HG02973 (cell line): ENCODE data around the gene TBC1D22A.

Experiments
- ATAC-seq: cut with Tn5 transposase; IDR thresholded peaks from one replicate; pipeline ENCODE4 v1.9.1; 2021; ENCODE audit warnings: moderate library complexity; ENCODE audit not compliant: unreplicated experiment

The TBC1D22A gene

DNA sequence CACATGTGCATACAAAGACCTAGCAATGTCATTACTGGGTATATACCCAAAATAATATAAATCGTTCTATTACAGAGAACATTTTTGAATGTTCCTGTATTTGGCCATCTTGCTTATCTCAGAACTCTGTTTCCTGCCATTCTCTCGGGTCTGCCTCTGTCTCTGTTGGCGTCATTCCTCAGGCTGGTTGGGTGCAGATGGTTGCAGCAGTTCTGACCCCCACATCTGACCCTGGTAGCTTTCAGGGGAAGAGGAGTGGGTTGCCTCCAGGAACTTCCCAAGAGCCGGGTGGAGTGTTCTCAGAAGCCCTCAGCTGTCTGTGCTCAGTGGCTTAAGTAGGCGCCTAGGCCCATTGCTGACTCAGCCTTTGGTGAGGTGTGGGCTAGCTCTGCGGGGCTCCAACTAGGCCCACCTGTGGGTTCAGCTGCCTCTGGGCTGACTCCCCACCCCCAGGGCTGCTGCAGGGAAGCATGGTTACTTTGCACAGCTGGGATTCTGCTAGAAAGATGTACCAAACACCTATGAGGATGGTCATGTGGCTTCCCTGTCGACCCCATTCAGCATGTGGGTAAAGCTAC is 114.0 kb downstream of the TBC1D22A start:
- ATAC-seq = no peak

GRCh38 chr22:46878191-46878948 is 115.9 kb downstream of the TBC1D22A start:
- ATAC-seq = no peak

DNA sequence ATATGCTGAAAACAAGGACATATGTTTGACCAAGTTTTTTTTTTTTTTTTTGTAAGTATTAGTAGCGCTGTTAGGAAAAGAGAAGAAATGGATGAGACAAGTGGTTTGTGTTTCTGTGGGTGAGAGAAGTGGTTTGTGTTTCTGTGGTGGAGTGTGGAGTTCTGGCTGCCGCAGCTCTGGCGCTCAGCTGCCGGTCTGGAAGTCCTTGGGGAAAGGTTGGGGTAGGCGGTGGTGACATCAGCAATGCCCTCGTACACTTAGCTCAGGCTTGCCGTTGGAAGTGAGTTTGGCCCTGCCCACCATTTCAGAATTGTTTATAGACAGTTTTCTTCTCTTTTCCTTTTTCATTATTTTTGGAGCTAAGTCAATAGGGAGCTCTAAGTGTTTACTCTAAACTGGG is 116.6 kb downstream of the TBC1D22A start:
- ATAC-seq = no peak

DNA sequence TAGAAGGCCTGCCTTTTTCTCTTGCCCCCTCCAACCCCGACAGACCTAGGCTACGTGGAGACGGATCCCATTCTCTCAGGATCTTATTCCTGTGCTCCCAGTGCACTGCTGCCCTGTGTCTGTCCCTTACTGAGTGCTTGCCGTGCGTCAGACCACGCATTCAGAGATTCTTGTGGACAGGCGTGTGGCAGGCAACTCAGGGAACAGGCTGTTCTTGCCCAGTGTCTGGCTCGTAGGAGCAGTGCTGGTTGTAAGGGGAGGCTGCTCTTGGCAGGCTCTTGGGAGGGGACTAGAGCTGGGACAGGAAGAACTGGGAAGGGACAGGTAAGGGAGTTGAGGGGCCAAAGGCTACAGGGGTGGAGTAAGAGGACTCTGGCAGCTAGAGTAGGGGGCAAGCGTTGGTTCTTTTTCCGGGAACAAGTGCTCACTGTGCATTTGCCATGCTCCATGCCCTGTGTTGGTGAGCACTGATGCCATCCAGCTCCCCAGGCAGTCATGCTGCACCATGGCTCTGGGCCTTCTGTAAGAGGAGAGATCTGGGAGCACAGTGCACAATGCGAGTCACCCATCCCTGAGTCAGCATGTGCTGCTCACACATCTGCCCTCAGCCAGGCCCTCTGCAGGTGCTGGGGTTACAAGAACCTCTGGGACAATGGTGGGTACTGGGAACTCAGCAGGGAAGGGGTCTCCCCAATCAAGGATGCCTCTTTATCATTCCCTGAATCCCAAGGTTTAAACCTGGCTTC is 119.1 kb downstream of the TBC1D22A start:
- no peak for ATAC-seq

DNA sequence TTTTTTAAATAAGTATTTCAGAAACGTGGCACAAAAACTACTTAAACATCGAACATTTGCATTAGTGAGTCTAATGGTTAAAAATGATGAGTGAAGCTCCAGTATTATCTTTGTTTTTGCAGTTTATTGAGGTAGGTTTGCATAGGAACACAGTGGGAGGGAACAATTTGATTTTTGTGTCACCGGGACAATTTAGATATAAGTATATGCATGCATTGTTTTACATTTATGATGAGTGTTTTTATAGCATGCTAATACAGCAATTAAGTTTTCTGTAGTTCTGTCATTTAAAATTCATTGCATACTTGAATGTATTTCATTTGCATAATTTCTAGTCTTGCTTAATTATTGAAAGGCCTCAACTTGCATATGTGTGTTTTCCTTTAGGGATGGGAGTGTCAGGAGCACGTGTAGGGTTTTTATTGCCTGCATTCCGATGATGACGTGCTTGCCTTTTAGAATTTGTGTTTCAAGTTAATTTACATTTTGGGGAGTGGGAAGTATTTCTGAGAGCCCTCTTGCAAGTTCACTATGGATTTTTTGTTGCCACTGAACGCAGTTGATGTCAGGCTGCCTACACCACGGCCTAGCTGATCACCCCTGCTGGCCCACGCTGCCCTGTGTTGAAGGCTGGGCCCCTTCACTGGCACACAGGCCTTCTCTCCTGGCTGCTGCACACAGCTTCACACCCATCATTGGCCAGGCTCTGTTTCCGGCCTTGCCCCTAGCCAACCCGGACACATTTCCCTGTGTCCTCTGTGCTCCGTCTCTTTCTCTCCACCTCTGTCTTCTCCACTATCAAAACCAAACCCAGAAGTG is 120.9 kb downstream of the TBC1D22A start:
- no peak for ATAC-seq

GRCh38 chr22:46884365-46884764 is 121.9 kb downstream of the TBC1D22A start:
- no peak for ATAC-seq

DNA sequence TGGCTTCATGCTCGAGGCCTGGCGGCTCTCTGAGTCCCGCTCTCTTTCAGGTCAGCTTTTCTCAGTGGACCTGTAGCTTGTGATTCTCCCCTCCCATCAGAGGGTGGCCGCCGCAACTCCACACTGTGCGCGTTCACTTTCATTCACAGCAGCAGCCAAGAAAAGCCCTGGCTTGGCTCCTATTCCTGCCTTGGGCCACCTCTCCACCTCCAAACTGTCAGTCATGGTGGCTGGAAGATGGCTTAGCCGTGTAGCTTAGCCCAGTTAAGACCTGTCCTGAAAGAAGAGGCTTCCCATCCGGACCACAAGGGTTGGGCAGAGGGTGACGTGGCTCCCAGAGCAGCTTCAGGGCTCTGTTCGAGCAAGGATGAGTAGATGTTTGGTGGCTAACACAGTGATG is 125.5 kb downstream of the TBC1D22A start:
- no peak for ATAC-seq

DNA sequence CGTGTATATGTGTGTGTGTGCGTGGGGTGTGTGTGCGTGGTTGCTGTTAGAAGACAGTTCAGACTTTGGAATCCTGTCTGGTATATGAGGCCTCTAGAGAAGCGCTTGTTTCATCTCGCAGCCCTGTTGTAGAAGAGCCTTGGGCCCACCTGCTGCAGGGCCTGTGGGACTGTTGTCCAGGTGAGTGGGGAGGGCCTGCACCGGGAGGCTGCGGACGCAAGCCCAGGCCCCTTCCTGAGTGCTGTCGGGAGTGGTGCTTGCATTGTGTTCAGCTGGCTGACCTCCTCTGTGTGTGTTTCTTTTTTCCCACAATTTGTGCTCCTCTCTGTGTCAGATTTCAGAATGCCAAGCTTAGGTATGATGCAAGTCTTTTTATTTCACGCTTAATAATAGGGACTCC is 128.4 kb downstream of the TBC1D22A start:
- ATAC-seq = no peak

DNA sequence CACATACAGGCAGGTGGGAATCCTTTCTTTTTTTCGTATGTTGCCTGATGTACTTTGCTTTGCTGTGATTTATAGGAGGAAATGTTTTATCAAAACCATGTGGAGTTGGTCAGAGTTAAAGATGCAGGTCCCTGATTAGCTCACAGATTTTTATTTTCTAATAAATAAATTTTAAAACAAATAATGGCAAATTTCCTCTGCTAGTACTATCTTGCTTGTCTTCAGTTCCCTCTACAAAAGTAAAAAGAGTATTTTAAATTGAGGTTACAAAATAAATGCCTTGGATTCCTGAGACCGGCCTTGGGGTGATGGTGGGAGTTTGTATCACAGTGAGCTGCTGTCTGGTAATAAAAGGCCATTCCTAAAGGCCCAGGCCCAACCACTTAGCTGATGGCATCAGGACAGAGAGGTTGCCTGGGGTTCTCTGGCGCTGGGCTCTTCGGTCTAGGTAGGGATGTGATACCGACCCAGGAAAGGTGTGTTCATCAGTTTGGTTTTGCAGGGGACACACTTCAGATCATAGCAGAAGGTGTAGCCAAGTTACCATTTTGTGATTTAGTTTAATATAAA is 129.0 kb downstream of the TBC1D22A start:
- no peak for ATAC-seq

- no peak for ATAC-seq
Measured at GRCh38 chr22:46892866-46893265, 130.4 kb downstream of the TBC1D22A start.

- ATAC-seq = no peak
Measured at GRCh38 chr22:46893281-46894020, 131.0 kb downstream of the TBC1D22A start.

GRCh38 chr22:46894081-46894671 is 131.7 kb downstream of the TBC1D22A start:
- ATAC-seq = no peak

DNA sequence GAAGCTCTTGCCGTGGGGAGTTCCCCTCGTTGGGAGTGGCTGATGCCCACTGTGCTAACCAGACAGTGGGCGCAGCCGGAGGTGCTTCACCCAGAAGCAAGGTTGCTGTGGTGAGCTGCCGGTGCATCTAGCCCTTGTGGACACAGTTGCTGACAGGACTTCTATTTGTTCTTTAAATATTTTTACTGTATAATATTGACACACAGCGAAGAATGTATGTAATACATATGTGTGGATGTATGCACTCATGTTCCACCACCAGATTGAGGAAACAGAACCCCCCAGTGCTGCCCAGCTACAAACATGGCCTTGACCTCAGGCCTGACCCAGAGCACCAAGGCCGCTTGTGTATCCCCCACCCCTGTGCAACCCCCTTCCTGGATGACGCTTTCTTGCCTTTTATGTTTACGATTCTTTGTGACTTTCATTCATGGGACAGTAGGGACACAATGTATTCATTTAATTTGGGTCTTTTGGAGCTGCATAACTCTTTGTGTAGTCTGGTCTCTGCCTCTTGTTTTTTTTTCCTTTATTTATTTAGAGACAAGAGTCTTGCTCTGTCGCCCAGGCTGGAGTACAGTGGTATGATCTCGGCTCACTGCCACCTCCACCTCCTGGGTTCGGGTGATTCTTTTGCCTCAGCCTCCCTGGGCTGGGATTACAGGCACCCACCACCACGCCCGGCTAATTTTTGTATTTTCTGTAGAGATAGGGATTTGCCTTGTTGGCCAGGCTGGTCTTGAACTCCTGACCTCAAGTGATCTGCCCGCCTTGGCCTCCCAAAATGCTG is 132.6 kb downstream of the TBC1D22A start:
- no peak for ATAC-seq

DNA sequence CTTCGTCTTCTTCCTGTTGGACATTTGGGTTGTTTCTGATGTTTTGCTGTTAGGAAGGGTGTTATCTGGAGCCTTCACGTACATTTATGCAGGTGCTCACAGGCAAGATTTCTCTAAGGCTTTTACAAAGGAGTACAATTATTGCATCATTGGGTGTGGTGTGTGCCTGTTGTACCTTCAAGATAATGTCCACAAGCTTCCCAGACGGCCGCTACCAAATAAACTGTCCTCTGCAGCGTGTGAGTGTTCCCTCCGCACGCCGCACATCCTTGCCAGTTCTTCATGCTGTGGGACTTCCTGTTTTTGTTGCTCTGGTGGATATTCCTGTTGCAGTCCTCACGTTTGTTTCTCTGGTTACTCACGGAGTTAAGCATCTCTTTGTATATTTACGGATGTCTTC is 133.3 kb downstream of the TBC1D22A start:
- ATAC-seq = no peak

GRCh38 chr22:46896166-46896565 is 133.7 kb downstream of the TBC1D22A start:
- ATAC-seq = no peak

DNA sequence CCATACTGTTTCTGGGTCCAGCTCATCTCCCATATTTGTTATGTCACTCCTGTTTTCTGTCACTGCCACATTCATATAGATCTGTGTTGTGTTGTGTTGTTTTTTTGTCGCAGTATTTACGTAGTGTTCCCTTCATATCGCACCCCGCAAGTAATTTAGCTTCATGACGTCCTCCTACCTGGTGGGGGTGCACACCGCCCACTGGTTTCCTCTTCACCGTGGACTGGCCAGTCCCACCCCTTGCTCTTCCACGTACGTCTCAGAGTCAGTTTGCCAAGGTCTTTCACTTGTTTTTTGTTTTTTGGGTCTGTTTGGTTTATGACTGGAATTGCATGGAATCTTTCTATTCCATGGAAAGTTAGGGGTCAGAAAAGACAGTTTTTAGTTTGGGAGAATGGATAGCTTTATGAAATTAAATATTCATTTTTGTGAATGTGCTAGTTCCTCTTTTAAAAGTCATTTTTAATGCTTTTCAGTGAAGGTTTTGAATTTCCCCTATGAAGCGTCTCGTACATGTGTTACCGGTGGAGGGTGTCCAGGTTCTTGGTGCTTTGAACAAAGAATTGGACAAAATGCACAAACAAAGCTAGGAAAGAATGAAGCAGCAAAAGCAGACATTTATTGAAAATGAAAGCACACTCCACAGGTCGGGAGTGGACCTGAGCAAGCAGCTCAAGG is 134.3 kb downstream of the TBC1D22A start:
- no peak for ATAC-seq

DNA sequence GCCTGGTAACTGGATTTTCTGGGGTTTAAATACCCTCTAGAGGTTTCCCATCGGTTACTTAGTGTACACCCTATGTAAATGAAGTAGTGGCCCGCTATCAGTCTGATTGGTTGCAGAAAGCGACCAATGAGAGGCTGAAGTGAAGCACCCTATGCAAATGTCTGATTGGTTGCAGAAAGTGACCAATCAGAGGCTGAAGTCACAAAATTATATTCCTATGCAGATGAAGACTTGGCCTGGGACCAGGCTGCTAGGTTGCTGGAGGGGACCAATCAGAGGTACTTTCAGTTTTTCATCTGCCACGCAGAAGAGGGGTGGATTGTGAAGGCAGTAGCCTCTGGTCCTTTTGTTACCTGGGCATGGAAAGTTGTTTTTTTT is 134.8 kb downstream of the TBC1D22A start:
- ATAC-seq = no peak

DNA sequence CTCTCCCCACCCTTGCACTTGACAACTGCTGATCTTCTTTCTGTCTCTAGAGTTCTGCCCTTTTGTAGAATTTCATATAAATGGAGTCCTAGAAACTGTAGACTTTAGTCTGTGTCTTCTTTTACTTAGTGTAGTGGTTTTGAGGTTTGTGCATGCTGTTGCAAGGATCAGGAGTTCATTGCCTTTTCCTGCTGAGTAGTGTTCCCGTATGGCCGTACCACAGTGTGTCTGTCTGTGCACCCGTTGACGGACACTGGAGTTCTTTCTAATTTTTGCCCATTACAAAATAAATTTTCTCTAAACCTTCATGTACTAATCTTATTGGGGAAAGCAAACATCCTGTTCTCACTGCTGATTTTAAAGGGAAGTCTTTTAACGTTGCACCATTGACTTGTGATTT is 138.1 kb downstream of the TBC1D22A start:
- no peak for ATAC-seq

- ATAC-seq = no peak
Measured at GRCh38 chr22:46902436-46902835, 140.0 kb downstream of the TBC1D22A start.
